Measurements from ENCODE around the gene RBM45.

Gene RBM45

DNA sequence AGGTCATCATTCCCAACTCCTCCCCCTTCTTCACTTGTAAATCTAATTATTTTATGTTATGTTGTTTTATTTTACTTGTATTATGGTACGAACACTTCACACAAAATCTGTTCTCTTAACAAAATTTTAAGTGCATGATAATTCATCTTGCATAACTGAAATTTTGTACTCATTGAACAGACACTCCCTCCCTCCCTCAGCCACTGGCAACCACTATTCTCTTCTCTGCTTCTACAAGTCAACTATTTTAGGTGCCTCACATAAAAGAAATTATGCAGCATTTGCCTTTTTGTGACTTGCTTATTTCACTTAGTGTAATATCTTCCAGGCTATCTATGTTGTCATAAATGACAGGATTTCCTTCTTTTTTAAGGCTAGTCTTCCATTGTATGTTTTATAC lies 51.7 kb downstream of the RBM45 start:
- DNase-seq: no peak

DNA sequence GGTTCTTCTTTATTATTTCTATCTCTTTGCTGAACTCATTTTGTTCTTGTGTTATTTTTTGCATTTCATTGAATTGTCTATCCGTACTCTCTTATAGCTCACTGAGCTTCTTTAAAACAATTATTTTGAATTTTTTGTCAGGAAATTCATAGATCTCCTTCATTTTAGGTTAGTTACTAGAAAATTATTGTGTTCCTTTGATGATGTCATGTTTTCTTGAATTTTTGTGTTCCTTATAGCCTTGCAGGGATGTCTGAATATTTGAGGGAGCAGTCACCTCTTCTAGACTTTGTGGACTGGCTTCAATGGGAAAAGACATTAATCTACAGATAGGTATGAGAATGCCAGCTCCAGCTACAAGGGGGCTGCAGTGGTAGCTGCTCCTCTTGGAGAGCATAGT lies 61.4 kb downstream of the RBM45 start:
- DNase-seq: no peak

DNA sequence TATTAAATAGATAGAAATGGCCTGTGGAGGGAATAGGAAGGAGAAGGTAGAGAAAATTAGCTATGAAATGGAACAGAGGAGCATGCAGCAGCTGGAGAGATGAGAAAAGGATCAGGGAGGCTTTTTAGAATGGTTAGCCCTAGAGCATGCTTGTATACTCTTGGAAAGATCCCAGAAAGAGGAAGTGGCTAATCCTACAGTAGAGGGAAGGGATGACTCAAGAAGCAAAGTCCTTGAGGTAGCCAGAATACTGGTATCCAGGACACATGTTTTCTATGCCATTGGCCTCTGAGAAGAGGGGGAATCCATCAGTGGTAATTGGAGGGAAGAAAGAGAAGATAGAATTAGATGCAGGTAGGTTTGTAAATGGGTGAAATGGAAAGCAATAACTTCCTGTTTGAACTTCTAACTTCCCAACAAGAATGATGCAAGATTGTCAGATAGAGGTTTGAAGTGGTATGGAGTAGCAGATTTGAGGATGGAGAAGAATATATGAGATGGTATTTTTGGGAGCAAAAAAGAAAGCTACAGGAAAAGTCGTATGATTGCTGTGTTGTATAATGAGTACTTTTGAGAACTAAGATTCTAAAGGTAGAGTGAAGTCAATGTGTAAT lies 64.9 kb downstream of the RBM45 start:
- peak; percentile 21 for DNase-seq

All from hematopoietic multipotent progenitor cell treated with erythropoietin and hydrocortisone succinate and interleukin-3 and kit ligand, for 4 days (in vitro differentiated cells).